ENCODE measurements around the gene MMD. TPM values are rescaled to one million over a fixed set of nuclear protein-coding genes. Genes with fewer than 3 reads are reported as not detected.

MMD gene
- total and polyA plus RNA-seq, 2 donors (not counting 1 experiment from before 2014, with no cell fraction given) = 19.2 to 29.4 TPM

GRCh38 chr17:55426851-55427586 lies 5.4 kb upstream of the MMD start:
- H2AFZ ChIP-seq (ENCODE audit: insufficient read depth, low read depth, low read length, poor library complexity, severe bottlenecking) = no peak overlapping the region

DNA sequence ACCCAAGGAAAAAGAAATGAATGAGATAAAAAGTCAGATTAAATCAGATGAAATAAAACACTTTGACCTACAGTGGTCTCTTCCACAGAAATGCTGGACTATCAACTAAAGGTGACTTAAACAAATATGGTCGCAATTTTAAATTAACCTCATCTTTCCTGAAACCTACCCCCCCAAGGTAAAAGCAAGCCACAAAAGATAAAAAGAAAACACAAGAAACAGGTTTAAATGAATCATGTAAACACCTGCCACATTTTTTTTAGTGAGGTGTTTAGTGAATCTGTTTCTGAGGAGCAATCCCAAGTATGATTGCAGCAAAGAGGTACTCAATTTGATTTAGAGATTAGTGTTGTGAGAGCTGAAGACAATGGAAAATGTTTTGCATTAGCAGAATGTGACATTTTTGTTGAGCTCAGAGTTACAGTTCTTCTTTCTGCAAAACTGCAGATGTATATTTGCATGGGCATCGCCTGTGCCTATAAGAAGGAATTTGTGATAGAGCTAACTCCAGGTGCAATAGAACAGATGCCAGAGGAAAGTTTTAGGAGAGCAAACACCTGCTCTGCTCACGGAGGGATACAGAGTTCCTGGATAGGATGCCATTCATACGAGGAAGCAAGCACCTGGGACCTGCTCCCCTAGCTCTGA lies 3.4 kb upstream of the MMD start:
- no peak overlapping the region for H2AFZ ChIP-seq (ENCODE audit: insufficient read depth, low read depth, low read length, poor library complexity, severe bottlenecking)
- Mint-ChIP-seq H3K4me3 (peak overlapping the region; percentile 33), H3K9me3 (ENCODE audit: insufficient read depth) (no peaks in the 10 kb centered on the region), H3K27me3 (peaks cover 3% of the 10 kb centered on the region), H3K27ac (peak overlapping the region; percentile 8), H3K4me1 (peaks cover 31% of the 10 kb centered on the region)
- H3K36me3 ChIP-seq (replicated peaks in 1 of 2; ENCODE audit: control extremely low read depth in 1 of 2, control insufficient read depth in 1 of 2, extremely low read depth in 1 of 2, insufficient read depth in 2 of 2, low read length in 1 of 2) = no peaks in the 10 kb centered on the region
- ChIA-PET POLR2A (no interaction called here), CTCF (interaction anchor here (0.8 to 1.3 kb wide), 3 partner anchors 12 to 16 kb away, joined by 3 to 5 read pairs (median 3); no protein-coding TSS in a partner anchor)
- H4K20me1 ChIP-seq (ENCODE audit: control insufficient read depth, insufficient read depth, low read length, poor library complexity, severe bottlenecking) = no peaks in the 10 kb centered on the region
- peaks cover 18 to 31% of the 10 kb centered on the region in 2 donors for H3K4me1 ChIP-seq (ENCODE audit: control insufficient read depth in 2 of 2, insufficient read depth in 2 of 2, low read length in 2 of 2)
- H3K79me2 ChIP-seq (ENCODE audit: control insufficient read depth, insufficient read depth, low read length) = peaks cover 9% of the 10 kb centered on the region
- no peak for TF ChIP-seq EZH2 (IDR thresholded peaks at IDR 0.05; ENCODE audit: borderline replicate concordance, insufficient read depth, low read depth, low read length, poor library complexity, severe bottlenecking)
- TF ChIP-seq, protein P1, sequence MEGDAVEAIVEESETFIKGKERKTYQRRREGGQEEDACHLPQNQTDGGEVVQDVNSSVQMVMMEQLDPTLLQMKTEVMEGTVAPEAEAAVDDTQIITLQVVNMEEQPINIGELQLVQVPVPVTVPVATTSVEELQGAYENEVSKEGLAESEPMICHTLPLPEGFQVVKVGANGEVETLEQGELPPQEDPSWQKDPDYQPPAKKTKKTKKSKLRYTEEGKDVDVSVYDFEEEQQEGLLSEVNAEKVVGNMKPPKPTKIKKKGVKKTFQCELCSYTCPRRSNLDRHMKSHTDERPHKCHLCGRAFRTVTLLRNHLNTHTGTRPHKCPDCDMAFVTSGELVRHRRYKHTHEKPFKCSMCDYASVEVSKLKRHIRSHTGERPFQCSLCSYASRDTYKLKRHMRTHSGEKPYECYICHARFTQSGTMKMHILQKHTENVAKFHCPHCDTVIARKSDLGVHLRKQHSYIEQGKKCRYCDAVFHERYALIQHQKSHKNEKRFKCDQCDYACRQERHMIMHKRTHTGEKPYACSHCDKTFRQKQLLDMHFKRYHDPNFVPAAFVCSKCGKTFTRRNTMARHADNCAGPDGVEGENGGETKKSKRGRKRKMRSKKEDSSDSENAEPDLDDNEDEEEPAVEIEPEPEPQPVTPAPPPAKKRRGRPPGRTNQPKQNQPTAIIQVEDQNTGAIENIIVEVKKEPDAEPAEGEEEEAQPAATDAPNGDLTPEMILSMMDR (IDR thresholded peaks at IDR 0.05) = no peak
- H3K4me3 ChIP-seq (ENCODE audit: control extremely low read depth in 1 of 5, extremely low read depth in 1 of 5, insufficient read depth in 1 of 5, low read depth in 2 of 5, low read length in 4 of 5) = no peak overlapping the region
- WGBS (ENCODE audit: insufficient coverage) = 4% methylated on average over 3 of the region's 4 CpGs
- H3K9ac ChIP-seq (ENCODE audit: low read length) = no peak overlapping the region
- intact Hi-C loops (cut with micrococcal nuclease) = loop anchor here (5.0 kb wide), 2 partner anchors 87 to 163 kb away; partner anchors contain the start of genes HLF and SMIM36
- H3K27ac ChIP-seq (ENCODE audit: low read length in 2 of 2) = no peak overlapping the region
- no peak for ATAC-seq (ENCODE audit: low read depth)
- DNase-seq = peak; percentile 35
- H3K4me2 ChIP-seq (replicated peaks; ENCODE audit: low read depth, low read length, poor library complexity, severe bottlenecking) = peak overlapping the region; percentile 15
- H3K9me3 ChIP-seq (ENCODE audit: control extremely low read depth in 1 of 3, control insufficient read depth in 2 of 3, insufficient read depth in 1 of 3, low read length in 2 of 3) = no peaks in the 10 kb centered on the region
- no peaks in the 10 kb centered on the region for H3K27me3 ChIP-seq (replicated peaks in 1 of 4; ENCODE audit: control extremely low read depth in 1 of 4, control insufficient read depth in 3 of 4, insufficient read depth in 4 of 4, low read length in 3 of 4)

More at GRCh38 chr17:55426851-55427586, 5.4 kb upstream of the MMD start:
- ChIA-PET CTCF (no interaction called here), POLR2A (no interaction called here)
- Mint-ChIP-seq H3K27ac (no peak overlapping the region), H3K9me3 (ENCODE audit: insufficient read depth) (no peaks in the 10 kb centered on the region), H3K4me1 (peaks cover 24% of the 10 kb centered on the region), H3K27me3 (peaks cover 3% of the 10 kb centered on the region), H3K4me3 (no peak overlapping the region)
- Histone ChIP-seq H3K4me3 (ENCODE audit: control extremely low read depth in 1 of 5, extremely low read depth in 1 of 5, insufficient read depth in 1 of 5, low read depth in 2 of 5, low read length in 4 of 5) (no peak overlapping the region), H3K9ac (ENCODE audit: low read length) (no peak overlapping the region), H3K27me3 (replicated peaks in 1 of 4; ENCODE audit: control extremely low read depth in 1 of 4, control insufficient read depth in 3 of 4, insufficient read depth in 4 of 4, low read length in 3 of 4) (no peaks in the 10 kb centered on the region), H3K79me2 (ENCODE audit: control insufficient read depth, insufficient read depth, low read length) (no peaks in the 10 kb centered on the region), H3K9me3 (ENCODE audit: control extremely low read depth in 1 of 3, control insufficient read depth in 2 of 3, insufficient read depth in 1 of 3, low read length in 2 of 3) (no peaks in the 10 kb centered on the region), H3K4me1 (ENCODE audit: control insufficient read depth in 2 of 2, insufficient read depth in 2 of 2, low read length in 2 of 2) (peaks cover 13 to 18% of the 10 kb centered on the region in 2 donors), H3K4me2 (replicated peaks; ENCODE audit: low read depth, low read length, poor library complexity, severe bottlenecking) (no peak overlapping the region), H3K27ac (ENCODE audit: low read length in 2 of 2) (no peak overlapping the region), H3K36me3 (replicated peaks in 1 of 2; ENCODE audit: control extremely low read depth in 1 of 2, control insufficient read depth in 1 of 2, extremely low read depth in 1 of 2, insufficient read depth in 2 of 2, low read length in 1 of 2) (no peaks in the 10 kb centered on the region), H4K20me1 (ENCODE audit: control insufficient read depth, insufficient read depth, low read length, poor library complexity, severe bottlenecking) (no peaks in the 10 kb centered on the region)
- no peak for TF ChIP-seq EZH2 (IDR thresholded peaks at IDR 0.05; ENCODE audit: borderline replicate concordance, insufficient read depth, low read depth, low read length, poor library complexity, severe bottlenecking)
- no CpG with 5 or more reads among the region's 2 CpGs for WGBS (ENCODE audit: insufficient coverage)
- no peak for ATAC-seq (ENCODE audit: low read depth)
- DNase-seq = no peak
- intact Hi-C loops (cut with micrococcal nuclease) = no loop called here

Measured in B cell (primary cell).